Medulla oblongata (tissue), 1 donor: Measurements from ENCODE around the gene PIGR.

Experiments used
- DNase-seq: peaks from one replicate; pipeline ENCODE4 v3.0.0-alpha.2; 2015; ENCODE audit errors: extremely low spot score

The PIGR gene

GRCh38 chr1:206911064-206911663 is 35.1 kb downstream of the PIGR start:
- DNase-seq, result peak; percentile 55

- no peak for DNase-seq
Measured at GRCh38 chr1:206909883-206910318, 36.4 kb downstream of the PIGR start.

GRCh38 chr1:206909161-206909882 is 36.9 kb downstream of the PIGR start:
- DNase-seq, result no peak

- no peak for DNase-seq
Measured at GRCh38 chr1:206908038-206908437, 38.2 kb downstream of the PIGR start.

- no peak for DNase-seq
Measured at GRCh38 chr1:206907304-206907991, 38.8 kb downstream of the PIGR start.

- DNase-seq, result no peak
Measured at GRCh38 chr1:206905295-206906164, 40.7 kb downstream of the PIGR start.

GRCh38 chr1:206904423-206905142 is 41.7 kb downstream of the PIGR start:
- no peak for DNase-seq

GRCh38 chr1:206903687-206904086 is 42.6 kb downstream of the PIGR start:
- DNase-seq, result no peak

GRCh38 chr1:206902702-206903101 is 43.6 kb downstream of the PIGR start:
- DNase-seq, result no peak

- DNase-seq, result no peak
Measured at GRCh38 chr1:206901944-206902343, 44.3 kb downstream of the PIGR start.

- no peak for DNase-seq
Measured at GRCh38 chr1:206900149-206900548, 46.1 kb downstream of the PIGR start.

GRCh38 chr1:206899717-206900116 is 46.5 kb downstream of the PIGR start:
- DNase-seq, result no peak

- no peak for DNase-seq
Measured at GRCh38 chr1:206898915-206899431, 47.3 kb downstream of the PIGR start.

GRCh38 chr1:206898089-206898914 is 48.0 kb downstream of the PIGR start:
- DNase-seq, result no peak

- DNase-seq, result no peak
Measured at GRCh38 chr1:206897175-206897574, 49.1 kb downstream of the PIGR start, which contains the start of gene IL24. TSS of gene IL24 (plus strand) at chr1:206897443. CDS start at chr1:206897833, 390 bp downstream.

- no peak for DNase-seq
Measured at GRCh38 chr1:206896261-206896660, 50.0 kb downstream of the PIGR start.

- no peak for DNase-seq
Measured at GRCh38 chr1:206895837-206896242, 50.4 kb downstream of the PIGR start.

GRCh38 chr1:206895325-206895724 is 50.9 kb downstream of the PIGR start:
- no peak for DNase-seq

- DNase-seq, result no peak
Measured at GRCh38 chr1:206893380-206893779, 52.9 kb downstream of the PIGR start.
